Vagina (tissue), 2 donors: ENCODE data around the gene SEC24B.

ENCODE experiments used
- CTCF ChIP-seq, 3 experiments: fragments of 450-650 bp in 2 of 3; fragments of 200-600 bp in 1 of 3; sonication (generic) in 1 of 3; IDR thresholded peaks; one replicate each; pipeline ENCODE4 v1.5.1; 2017 to 2019; ENCODE audit warnings: antibody characterized with exemption in 3 of 3, mild to moderate bottlenecking in 2 of 3, moderate library complexity in 2 of 3
- POLR2AphosphoS5 ChIP-seq, 2 donors: sonication (generic); formaldehyde crosslinking; IDR thresholded peaks; one replicate each; pipeline ENCODE4 v1.9.0; 2017; ENCODE audit warnings: antibody characterized with exemption in 2 of 2, mild to moderate bottlenecking in 2 of 2, low read depth in 1 of 2; ENCODE audit not compliant: insufficient read depth in 1 of 2

- TF ChIP-seq CTCF (IDR thresholded peaks at IDR 0.05) (no peak), POLR2AphosphoS5 (IDR thresholded peaks at IDR 0.05; ENCODE audit: insufficient read depth in 1 of 2, low read depth in 1 of 2) (no peak)
Observed at GRCh38 chr4:109578846-109579245, 145.2 kb downstream of the SEC24B start.
